Esophagus muscularis mucosa (tissue), 3 donors: ENCODE data around the gene HOMER3.

Source experiments
- CTCF ChIP-seq, 3 experiments: fragments of 200-600 bp in 2 of 3; fragments of 450-650 bp in 1 of 3; sonication (generic) in 2 of 3; IDR thresholded peaks; one replicate each; pipeline ENCODE4 v1.5.1; 2017 to 2019; ENCODE audit warnings: antibody characterized with exemption in 3 of 3, mild to moderate bottlenecking in 2 of 3, moderate library complexity in 1 of 3
- POLR2A ChIP-seq: fragments of 450-650 bp; IDR thresholded peaks from one replicate; pipeline ENCODE4 v1.6.1; 2017; ENCODE audit warnings: antibody characterized with exemption, moderate library complexity, mild to moderate bottlenecking, low read depth
- POLR2AphosphoS5 ChIP-seq, 2 donors: sonication (generic); formaldehyde crosslinking; IDR thresholded peaks; one replicate each; pipeline ENCODE4 v1.6.1; 2017; ENCODE audit warnings: antibody characterized with exemption in 2 of 2

GRCh38 chr19:18960370-18960769 is 19.4 kb upstream of the HOMER3 start:
- TF ChIP-seq CTCF (IDR thresholded peaks at IDR 0.05) = no peak
- TF ChIP-seq POLR2AphosphoS5 (IDR thresholded peaks at IDR 0.05) = no peak
- TF ChIP-seq POLR2A = no peak
